GM21825 (cell line): ENCODE results near the gene DCAF6.

Source experiments
- ATAC-seq: cut with Tn5 transposase; IDR thresholded peaks from one replicate; pipeline ENCODE4 v1.9.1; 2021; ENCODE audit warnings: mild to moderate bottlenecking, moderate library complexity; ENCODE audit not compliant: unreplicated experiment

The DCAF6 gene

GRCh38 chr1:168097921-168098528, 161.5 kb downstream of the DCAF6 start:
- ATAC-seq: no peak

GRCh38 chr1:168098534-168099320, 162.2 kb downstream of the DCAF6 start:
- no peak for ATAC-seq

- no peak for ATAC-seq
Observed at GRCh38 chr1:168099337-168099801, 162.9 kb downstream of the DCAF6 start.

- no peak for ATAC-seq
Observed at GRCh38 chr1:168100315-168101002, 164.0 kb downstream of the DCAF6 start.

GRCh38 chr1:168101336-168101735, 164.9 kb downstream of the DCAF6 start:
- ATAC-seq: no peak

GRCh38 chr1:168102487-168102886, 166.0 kb downstream of the DCAF6 start:
- no peak for ATAC-seq

GRCh38 chr1:168104535-168104934, 168.1 kb downstream of the DCAF6 start:
- no peak for ATAC-seq

- ATAC-seq: no peak
Observed at GRCh38 chr1:168105846-168106245, 169.4 kb downstream of the DCAF6 start.

- ATAC-seq: no peak
Observed at GRCh38 chr1:168106274-168106673, 169.8 kb downstream of the DCAF6 start.

- no peak for ATAC-seq
Observed at GRCh38 chr1:168110896-168111545, 174.5 kb downstream of the DCAF6 start.

GRCh38 chr1:168112673-168113305, 176.3 kb downstream of the DCAF6 start:
- no peak for ATAC-seq

GRCh38 chr1:168114845-168115244, 178.4 kb downstream of the DCAF6 start:
- ATAC-seq: no peak

- ATAC-seq: no peak
Observed at GRCh38 chr1:168116327-168116799, 179.9 kb downstream of the DCAF6 start.

GRCh38 chr1:168119750-168120149, 183.3 kb downstream of the DCAF6 start:
- ATAC-seq: no peak

- ATAC-seq: no peak
Observed at GRCh38 chr1:168121401-168122011, 185.0 kb downstream of the DCAF6 start.

- ATAC-seq: no peak
Observed at GRCh38 chr1:168125051-168125450, 188.6 kb downstream of the DCAF6 start.
